H1 (cell line): ENCODE results near the gene HOXB3.

Experiments
- ASH2L ChIP-seq: fragments of 200-600, 300-600 bp; sonication (generic); IDR thresholded peaks from one replicate; pipeline ENCODE4 v1.7.1; 2017; ENCODE audit warnings: low read length
- BCL11A ChIP-seq, 2 experiments: IDR thresholded peaks; one replicate each; pipeline ENCODE4 v1.6.1; 2011; ENCODE audit warnings: low read depth in 2 of 2, low read length in 2 of 2, mild to moderate bottlenecking in 2 of 2
- EZH2 ChIP-seq: fragments of 200-600 bp; sonication (generic); IDR thresholded peaks from 2 replicates; pipeline ENCODE4 v1.7.1; 2012; ENCODE audit warnings: low read depth, mild to moderate bottlenecking, moderate library complexity, low read length, inconsistent platforms; ENCODE audit not compliant: severe bottlenecking
- GABPA ChIP-seq: IDR thresholded peaks from 2 replicates; pipeline ENCODE4 v1.6.1; 2011; ENCODE audit warnings: mild to moderate bottlenecking, low read length, moderate library complexity, borderline replicate concordance; ENCODE audit not compliant: insufficient read depth
- POLR2A ChIP-seq, 2 experiments: IDR thresholded peaks; 1 replicate in 1 of 2; 2 replicates in 1 of 2; pipeline ENCODE4 v1.6.1; 2011; ENCODE audit warnings: low read depth in 2 of 2, low read length in 2 of 2, mild to moderate bottlenecking in 2 of 2; ENCODE audit errors: control extremely low read depth in 1 of 2

- TF ChIP-seq ASH2L (no peak), BCL11A (IDR thresholded peaks at IDR 0.05; ENCODE audit: low read depth in 2 of 2, low read length in 2 of 2) (no peak), POLR2A (IDR thresholded peaks at IDR 0.05; ENCODE audit: control extremely low read depth in 1 of 2, low read depth in 2 of 2, low read length in 2 of 2) (no peak), EZH2 (no peak), GABPA (no peak)
These were observed 45.6 kb downstream of the HOXB3 start for GRCh38 chr17:48544349-48545021.
